GM15510 (cell line): Measurements from ENCODE around the gene AKR7A2.

Experiments used
- POLR2A ChIP-seq: IDR thresholded peaks from 3 replicates; pipeline ENCODE4 v1.6.1; 2011; ENCODE audit warnings: borderline replicate concordance; ENCODE audit not compliant: insufficient read length; ENCODE audit errors: extremely low read depth

AKR7A2 gene

DNA sequence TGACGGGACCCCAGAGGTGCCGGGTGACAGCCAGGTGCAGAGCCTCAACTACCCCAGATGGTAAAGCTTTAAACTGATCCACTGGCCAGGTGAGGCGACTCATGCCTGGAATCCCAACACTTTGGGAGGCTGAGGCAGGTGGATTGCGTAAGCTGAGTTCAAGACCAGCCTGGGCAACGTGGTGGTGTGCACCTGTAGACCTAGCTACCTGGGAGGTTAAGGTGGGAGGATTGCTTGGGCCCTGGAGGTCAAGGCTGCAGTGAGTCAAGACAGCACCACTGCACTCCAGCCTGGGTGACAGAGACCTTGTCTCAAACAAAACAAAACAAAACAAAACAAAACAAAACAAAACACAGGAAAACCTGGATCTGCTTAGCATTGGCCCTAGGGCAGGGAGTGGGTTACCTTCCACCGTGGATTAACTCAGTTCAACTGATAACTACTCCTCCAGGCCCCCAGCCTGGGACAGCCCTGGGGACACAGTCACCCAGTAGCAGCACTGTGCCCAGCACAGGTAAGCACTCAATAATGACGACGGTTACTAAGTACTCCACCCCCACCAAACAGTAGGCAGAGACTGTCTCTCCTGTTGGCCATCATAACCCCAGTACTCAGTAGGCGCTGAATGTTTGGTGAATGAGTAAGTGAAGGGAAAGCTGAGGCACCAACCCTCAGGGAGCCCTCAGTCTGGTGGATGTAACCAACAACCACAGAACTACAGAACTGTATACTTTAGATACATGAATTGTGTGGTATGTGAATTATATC lies 21.8 kb upstream of the AKR7A2 start:
- TF ChIP-seq POLR2A: no peak

- TF ChIP-seq POLR2A: no peak
These were observed 20.9 kb upstream of the AKR7A2 start for GRCh38 chr1:19332832-19333231.

DNA sequence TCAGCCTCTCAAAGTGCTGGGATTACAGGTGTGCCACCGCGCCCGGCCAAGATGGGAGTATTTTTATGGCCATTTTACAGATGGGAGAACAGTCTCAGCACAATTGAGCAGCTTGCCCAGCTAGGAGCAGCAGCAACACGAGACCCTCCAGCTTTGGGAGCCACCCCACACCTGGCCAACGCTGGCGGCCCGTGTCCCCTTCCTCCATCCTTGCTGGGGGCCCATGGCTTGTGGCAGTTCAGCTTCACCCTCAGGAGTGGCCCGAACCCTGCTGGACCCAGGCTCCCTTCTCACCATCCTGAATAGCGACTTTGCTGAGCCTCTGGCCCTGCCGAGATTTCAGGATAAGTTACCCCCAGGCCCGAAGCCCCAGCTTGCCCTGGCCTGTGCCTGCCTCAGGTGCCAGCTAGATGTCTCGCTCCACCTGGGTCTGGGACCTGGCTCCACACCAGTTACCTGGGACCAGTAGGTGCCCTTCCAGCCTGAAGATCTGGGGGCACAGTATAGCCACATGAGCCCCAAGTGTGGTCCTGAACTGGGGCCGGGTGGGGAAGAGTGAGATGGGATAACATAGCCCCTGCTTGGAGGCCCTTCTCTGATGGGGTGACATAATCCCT lies 19.4 kb upstream of the AKR7A2 start:
- no peak for TF ChIP-seq POLR2A

DNA sequence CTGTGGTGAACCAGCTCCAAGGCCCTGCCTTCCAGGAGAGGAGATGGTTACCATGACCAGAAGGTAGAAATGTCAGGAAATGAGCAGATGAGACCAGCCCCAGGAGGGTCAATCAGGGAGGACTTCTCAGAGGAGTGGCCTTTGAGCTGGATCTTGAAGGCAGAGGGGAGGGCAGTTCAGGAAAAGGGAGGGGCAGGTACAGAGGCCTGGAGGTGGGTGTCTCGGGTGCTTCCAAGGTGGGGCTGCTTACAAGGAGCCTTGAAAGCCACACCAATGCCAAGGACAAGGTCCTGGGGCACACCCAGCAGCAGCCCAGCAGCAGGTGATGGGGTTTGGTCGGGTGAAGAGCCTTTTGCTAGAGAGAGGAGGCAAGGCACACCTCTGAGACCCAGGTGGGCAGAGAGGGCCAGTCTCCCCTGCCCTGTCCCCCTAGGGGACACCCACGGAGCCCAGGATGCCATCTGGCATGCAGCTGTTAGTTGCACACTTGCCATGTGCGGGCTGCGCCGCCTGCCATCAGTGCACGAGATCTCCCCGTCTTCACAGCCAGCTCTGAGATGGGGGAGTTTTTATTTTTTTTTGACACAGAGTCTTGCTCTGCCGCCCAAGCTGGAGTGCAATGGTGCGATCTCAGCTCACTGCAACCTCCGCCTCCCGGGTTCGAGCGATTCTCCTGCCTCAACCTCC lies 18.6 kb upstream of the AKR7A2 start:
- TF ChIP-seq POLR2A: no peak

DNA sequence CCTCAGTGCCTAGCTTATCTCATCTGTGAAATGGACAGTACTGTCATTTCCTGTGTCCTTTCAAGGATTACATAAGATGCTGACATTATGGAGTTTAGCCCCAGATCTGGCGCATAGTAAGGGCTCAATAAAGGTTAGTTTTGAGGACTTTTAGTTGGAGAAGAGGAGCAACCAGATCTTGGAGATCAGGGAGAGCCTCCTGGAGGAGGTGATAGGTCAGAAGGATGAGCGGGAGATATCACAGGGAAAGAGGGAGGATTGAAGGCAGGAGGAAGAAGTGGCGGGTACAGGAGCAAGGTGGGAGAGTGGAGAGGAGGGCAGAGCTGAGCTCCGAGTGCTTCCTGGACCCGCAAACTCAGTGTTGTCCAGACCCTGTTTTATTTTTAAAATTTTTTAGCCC lies 17.7 kb upstream of the AKR7A2 start:
- no peak for TF ChIP-seq POLR2A

- no peak for TF ChIP-seq POLR2A
These were observed 17.2 kb upstream of the AKR7A2 start for GRCh38 chr1:19329188-19329587.

GRCh38 chr1:19328486-19328885 lies 16.5 kb upstream of the AKR7A2 start:
- TF ChIP-seq POLR2A: no peak

GRCh38 chr1:19327736-19328135 lies 15.8 kb upstream of the AKR7A2 start:
- no peak for TF ChIP-seq POLR2A

- TF ChIP-seq POLR2A: no peak
These were observed 15.4 kb upstream of the AKR7A2 start for GRCh38 chr1:19327301-19327700.

DNA sequence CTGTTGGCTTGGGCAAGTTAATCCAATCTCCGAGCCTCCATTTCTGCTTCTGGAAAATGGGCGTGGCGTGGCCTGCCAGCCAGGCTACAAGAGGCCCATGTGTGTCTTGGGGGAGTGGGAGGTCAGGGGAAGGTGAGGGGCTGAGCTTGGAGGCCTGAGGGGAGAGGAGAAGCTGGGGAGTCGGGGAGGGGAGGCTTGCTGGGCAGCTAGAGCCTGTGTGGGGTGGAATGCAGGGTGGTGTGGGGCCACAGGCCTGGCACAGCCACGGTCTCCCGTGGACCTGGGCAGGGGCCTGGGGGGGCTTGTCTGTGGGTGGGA lies 14.8 kb upstream of the AKR7A2 start:
- TF ChIP-seq POLR2A: no peak

DNA sequence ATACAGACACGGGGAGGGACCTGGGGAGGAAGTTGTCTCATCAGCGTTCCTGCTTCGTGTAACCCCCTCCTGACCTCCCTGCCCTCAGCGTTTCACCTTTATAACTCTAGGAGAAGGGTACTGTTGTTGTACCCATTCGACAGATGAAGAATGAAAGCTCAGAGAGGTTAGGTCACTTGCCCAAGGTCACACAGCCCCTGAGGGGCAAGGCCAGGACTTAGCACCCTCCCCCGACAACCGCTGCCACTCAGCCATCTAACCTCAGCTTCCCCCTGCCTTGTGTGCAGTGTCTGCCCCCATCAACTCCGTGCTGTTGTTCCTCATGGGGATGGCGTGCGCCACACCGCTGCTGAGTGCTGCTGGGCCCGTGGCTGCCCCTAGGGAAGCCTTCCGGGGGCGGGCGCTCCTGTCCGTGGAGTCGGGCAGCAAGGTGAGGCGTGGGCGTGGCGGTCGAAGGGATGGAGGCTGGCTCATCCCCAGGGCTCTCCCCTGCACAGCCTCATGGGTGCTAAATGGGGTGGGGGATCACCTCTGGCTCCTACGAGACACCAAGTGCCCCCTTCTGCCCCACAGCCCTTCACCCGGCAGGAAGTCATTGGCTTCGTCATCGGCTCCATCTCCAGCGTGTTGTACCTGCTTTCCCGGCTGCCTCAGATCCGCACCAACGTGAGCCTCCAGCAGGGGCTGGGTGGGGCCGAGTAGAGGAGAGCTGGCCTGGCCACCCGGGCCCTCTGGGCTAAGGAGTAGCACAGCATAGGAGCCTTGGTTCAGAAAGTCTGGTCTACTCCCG lies 14.2 kb upstream of the AKR7A2 start:
- TF ChIP-seq POLR2A: no peak

DNA sequence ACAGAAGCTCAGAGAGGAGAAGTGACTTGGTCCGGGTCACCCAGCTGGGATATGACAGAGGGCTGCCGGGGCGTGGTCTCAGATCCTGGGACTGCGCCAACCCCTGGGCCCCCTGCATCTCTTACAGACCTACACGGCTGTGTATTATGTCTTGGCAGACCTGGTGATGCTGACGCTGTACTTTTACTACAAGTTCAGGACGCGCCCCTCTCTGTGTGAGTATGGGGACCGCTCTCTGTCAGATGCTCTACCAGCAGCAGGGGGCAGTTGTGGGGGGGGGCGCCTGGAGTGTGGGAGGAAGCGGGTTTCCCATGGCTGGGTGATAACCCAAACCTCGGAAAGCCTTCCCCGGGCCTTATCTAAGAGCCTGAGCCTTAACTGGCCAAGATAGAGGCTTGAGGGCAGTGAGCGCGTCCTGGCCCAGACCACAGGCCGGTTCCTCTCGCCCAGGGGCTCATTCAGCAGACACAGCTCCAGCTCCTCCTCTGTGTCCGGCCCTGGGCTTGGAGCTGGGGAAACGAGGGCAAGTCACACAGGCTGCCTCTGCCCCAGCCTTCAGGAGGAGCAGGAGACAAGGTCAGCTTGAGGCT lies 13.5 kb upstream of the AKR7A2 start:
- TF ChIP-seq POLR2A: no peak

DNA sequence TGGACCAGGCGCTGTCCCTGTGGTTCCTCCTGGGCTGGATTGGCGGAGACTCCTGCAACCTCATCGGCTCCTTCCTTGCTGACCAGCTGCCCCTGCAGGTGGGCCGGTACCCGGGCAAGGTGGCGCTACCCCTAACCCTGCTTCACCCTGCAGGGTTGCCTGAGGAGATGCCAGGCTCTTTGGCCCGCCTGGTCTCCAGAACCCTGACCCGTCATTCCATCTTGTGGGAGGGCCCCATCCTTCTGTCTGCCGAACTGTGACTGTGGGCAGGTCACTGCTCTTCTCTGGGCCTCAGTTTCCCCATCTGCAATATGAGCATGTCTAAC lies 12.7 kb upstream of the AKR7A2 start:
- TF ChIP-seq POLR2A: no peak

GRCh38 chr1:19323987-19324664 lies 12.2 kb upstream of the AKR7A2 start:
- TF ChIP-seq POLR2A: no peak
